ENCODE results near the gene AFF2. TPM values are rescaled to one million over a fixed set of nuclear protein-coding genes. Genes with fewer than 3 reads are reported as not detected.
A peak's percentile ranks its signal among the peaks of the same experiment; 100 is the strongest.

The AFF2 gene
- total RNA-seq, 1 donor from 2014 or later, result under 0.01 TPM

DNA sequence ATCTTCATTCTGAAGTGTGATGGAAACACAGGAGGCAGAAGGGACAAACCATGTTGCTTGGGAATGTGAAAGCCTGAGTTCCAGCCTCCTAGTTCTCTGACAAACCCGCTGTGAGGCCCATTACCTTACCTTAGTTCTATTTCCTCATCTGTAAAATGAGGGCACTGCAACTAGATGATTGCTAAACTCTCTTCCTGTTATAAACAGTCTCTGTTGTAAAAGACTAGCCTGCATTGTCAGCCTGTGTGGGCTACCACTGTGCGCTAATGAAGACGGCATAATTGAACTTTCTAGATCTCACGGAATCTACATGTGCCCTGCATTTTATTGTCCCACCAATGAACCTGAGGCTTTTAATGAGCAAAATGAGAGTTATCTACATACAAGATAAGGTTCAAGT, 147.2 kb downstream of the AFF2 start:
- H3K36me3 ChIP-seq (ENCODE audit: control insufficient read depth, insufficient read depth, low read length), result no peaks in the 10 kb centered on the region
- DNase-seq (ENCODE audit: low read depth) (no peak), FAIRE-seq (no peak)
- no peak overlapping the region for H3K4me3 ChIP-seq (ENCODE audit: low read depth, low read length)
- TF ChIP-seq, protein P1, sequence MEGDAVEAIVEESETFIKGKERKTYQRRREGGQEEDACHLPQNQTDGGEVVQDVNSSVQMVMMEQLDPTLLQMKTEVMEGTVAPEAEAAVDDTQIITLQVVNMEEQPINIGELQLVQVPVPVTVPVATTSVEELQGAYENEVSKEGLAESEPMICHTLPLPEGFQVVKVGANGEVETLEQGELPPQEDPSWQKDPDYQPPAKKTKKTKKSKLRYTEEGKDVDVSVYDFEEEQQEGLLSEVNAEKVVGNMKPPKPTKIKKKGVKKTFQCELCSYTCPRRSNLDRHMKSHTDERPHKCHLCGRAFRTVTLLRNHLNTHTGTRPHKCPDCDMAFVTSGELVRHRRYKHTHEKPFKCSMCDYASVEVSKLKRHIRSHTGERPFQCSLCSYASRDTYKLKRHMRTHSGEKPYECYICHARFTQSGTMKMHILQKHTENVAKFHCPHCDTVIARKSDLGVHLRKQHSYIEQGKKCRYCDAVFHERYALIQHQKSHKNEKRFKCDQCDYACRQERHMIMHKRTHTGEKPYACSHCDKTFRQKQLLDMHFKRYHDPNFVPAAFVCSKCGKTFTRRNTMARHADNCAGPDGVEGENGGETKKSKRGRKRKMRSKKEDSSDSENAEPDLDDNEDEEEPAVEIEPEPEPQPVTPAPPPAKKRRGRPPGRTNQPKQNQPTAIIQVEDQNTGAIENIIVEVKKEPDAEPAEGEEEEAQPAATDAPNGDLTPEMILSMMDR (IDR thresholded peaks at IDR 0.05; ENCODE audit: insufficient read depth, low read length, severe bottlenecking), result no peak
- no peaks in the 10 kb centered on the region for H3K27me3 ChIP-seq (ENCODE audit: control insufficient read depth, insufficient read depth, low read length)

DNA sequence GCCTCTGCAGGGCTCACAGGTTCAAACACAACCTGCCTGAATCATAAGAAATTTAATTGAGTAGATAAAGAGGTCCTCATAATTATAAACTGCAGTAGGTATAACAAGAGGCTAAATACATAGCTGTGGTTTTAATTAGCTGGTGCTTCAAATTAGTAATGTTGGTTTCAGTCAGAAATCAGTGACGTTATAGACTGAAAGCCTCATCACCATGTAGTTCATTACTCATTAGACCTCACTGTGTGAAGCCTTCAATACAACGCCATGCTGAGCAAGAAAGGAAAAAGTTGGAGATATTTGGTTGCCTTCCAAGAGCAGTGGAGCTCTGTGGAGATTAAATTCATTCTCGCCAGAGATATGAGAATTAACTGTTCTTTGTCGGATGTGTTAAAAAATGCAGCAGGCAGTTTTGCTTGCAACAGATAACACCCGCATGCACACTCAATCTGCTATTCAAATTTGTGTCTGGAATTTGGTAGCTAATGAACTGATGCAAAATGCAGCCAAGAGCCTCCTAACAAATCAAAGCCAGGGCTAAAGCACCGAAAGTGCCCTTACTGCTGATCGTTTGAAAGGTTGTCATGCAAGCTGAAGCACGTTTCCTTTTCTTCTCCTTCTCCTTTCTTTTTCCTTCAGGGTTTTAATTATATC, 148.9 kb downstream of the AFF2 start:
- Histone ChIP-seq H3K36me3 (ENCODE audit: control insufficient read depth, insufficient read depth, low read length) (no peaks in the 10 kb centered on the region), H3K27me3 (ENCODE audit: control insufficient read depth, insufficient read depth, low read length) (no peaks in the 10 kb centered on the region), H3K4me3 (ENCODE audit: low read depth, low read length) (no peak overlapping the region)
- TF ChIP-seq, protein P1 (IDR thresholded peaks at IDR 0.05; ENCODE audit: insufficient read depth, low read length, severe bottlenecking), result no peak
- no peak for FAIRE-seq
- no peak for DNase-seq (ENCODE audit: low read depth)

DNA sequence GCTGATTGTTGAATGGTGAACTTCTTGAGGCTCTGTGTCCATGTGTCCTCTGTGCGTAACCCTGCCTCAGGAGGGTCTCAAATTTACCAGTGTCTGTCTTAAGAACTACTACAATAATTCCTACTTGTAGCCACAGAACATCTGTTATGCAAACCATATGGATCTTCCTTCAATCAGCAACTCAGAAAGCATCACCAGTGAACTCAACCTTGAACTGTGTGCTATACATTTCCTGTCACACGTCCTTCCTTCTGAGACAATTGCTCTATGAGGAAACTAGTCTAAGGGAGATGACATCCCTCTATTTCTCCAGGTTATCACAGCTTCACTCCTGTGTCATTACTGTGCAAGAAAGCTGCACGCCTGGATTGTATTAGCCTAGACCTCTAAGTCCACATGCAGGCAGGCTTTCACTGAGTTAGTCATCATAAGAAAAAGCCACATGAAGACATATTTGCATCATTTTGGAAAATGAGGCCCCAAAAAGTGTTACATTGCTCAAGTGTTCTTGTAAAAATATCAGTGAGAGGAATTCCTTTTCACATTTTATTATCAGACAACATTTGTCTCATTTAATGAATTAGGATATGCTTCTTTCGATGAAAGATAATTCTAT, 157.8 kb downstream of the AFF2 start:
- TF ChIP-seq, protein P1 (IDR thresholded peaks at IDR 0.05; ENCODE audit: insufficient read depth, low read length, severe bottlenecking), result no peak
- Histone ChIP-seq H3K4me3 (ENCODE audit: low read depth, low read length) (no peak overlapping the region), H3K27me3 (ENCODE audit: control insufficient read depth, insufficient read depth, low read length) (no peaks in the 10 kb centered on the region), H3K36me3 (ENCODE audit: control insufficient read depth, insufficient read depth, low read length) (no peaks in the 10 kb centered on the region)
- FAIRE-seq (peak; percentile 52), DNase-seq (ENCODE audit: low read depth) (no peak)

DNA sequence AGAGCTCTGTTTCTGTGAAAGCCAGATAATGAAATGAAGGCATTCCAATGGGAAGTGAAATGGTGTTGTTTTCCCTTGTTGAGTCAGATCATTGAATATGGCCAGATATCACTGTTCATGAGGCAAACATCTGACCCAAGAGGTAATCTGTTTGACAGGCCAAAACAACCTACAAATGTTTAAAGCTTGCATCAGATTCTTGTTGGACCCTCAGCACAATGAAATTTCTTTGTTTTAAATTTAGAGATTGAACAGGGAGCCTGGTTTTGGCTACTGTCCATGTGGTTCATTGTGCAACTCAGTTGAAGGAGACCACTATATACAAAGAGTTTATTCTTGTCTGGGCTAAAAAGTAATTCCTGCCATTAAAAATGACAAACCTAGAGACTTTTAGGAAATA, 159.1 kb downstream of the AFF2 start:
- Histone ChIP-seq H3K27me3 (ENCODE audit: control insufficient read depth, insufficient read depth, low read length) (no peaks in the 10 kb centered on the region), H3K4me3 (ENCODE audit: low read depth, low read length) (no peak overlapping the region), H3K36me3 (ENCODE audit: control insufficient read depth, insufficient read depth, low read length) (no peaks in the 10 kb centered on the region)
- TF ChIP-seq, protein P1 (IDR thresholded peaks at IDR 0.05; ENCODE audit: insufficient read depth, low read length, severe bottlenecking), result no peak
- no peak for DNase-seq (ENCODE audit: low read depth)
- no peak for FAIRE-seq

DNA sequence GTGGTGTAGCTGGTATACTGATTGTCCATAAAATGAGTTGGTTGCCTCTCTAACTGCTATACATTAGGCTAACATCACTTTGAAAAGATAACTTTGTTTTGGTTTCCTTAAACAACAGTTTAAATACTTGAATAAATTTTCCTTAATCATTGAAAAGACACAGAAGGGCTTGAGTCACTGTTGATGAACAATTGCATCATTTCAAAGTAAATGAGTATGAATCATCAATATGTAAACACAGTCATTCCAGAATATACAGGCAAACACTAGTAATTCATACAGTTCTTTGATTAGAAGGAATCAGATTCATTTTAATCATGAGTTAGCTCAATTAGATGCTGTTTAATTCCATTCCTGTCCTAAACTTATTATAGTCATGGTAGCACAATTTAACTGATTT, 160.6 kb downstream of the AFF2 start:
- DNase-seq (ENCODE audit: low read depth), result peak; percentile 75
- H3K27me3 ChIP-seq (ENCODE audit: control insufficient read depth, insufficient read depth, low read length), result no peaks in the 10 kb centered on the region
- H3K4me3 ChIP-seq (ENCODE audit: low read depth, low read length), result no peak overlapping the region
- no peaks in the 10 kb centered on the region for H3K36me3 ChIP-seq (ENCODE audit: control insufficient read depth, insufficient read depth, low read length)
- no peak for FAIRE-seq
- TF ChIP-seq, protein P1 (IDR thresholded peaks at IDR 0.05; ENCODE audit: insufficient read depth, low read length, severe bottlenecking), result no peak
